Bronchial epithelial cell (primary cell): ENCODE measurements around the gene TRIM39. TPM values are rescaled to one million over a fixed set of nuclear protein-coding genes. Genes with fewer than 3 reads are reported as not detected.
"Not testable (repeated sequence)": the region's sequence is repeated elsewhere in the genome, so short reads cannot be mapped to it uniquely, and the experiment has no call there.

Experiments
- DNase-seq: peaks from one replicate; pipeline ENCODE4 v3.0.0-alpha.2; 2010; ENCODE audit warnings: low read depth
- FAIRE-seq: peaks from 2 replicates; lab custom pipeline; 2011; peaks lifted over from hg19 to GRCh38; lab: Jason Lieb, UNC
- H3K27me3 ChIP-seq: 2 replicates; pipeline ENCODE4 v1.5.1; 2011; ENCODE audit warnings: low read length; ENCODE audit not compliant: control insufficient read depth, insufficient read depth
- H3K36me3 ChIP-seq: 2 replicates; pipeline ENCODE4 v1.5.1; 2011; ENCODE audit warnings: low read length; ENCODE audit not compliant: control insufficient read depth, insufficient read depth
- H3K4me3 ChIP-seq: 2 replicates; pipeline ENCODE4 v1.5.1; 2011; ENCODE audit warnings: mild to moderate bottlenecking, low read depth, low read length, control low read depth
- total RNA-seq: library from RNA; depleted of rRNA; stranded (reverse); fragments of >200 nt; gene quantifications from 2 replicates; pipeline ENCODE4 v1.2.1, GENCODE V29; 2014
- TF ChIP-seq, protein P1 (sequence below): IDR thresholded peaks from 2 replicates; pipeline ENCODE4 v1.5.1; 2011; ENCODE audit warnings: mild to moderate bottlenecking, moderate library complexity, low read length, control low read depth, inconsistent platforms; ENCODE audit not compliant: insufficient read depth, severe bottlenecking

Gene TRIM39
- 8.4 and 11.1 TPM in 2 replicates for total RNA-seq

GRCh38 chr6:30326526-30327231, at the start of gene TRIM39:
TSS of gene TRIM39 (plus strand) at chr6:30326927. CDS start at chr6:30329318, 2,391 bp downstream.
- Histone ChIP-seq H3K36me3 (peaks cover 10% of the 10 kb centered on the region), H3K4me3 (peak within 1 kb of the TSS; percentile 86), H3K27me3 (no peaks in the 10 kb centered on the region)
- peak; percentile 44 for DNase-seq
- TF ChIP-seq, protein P1, sequence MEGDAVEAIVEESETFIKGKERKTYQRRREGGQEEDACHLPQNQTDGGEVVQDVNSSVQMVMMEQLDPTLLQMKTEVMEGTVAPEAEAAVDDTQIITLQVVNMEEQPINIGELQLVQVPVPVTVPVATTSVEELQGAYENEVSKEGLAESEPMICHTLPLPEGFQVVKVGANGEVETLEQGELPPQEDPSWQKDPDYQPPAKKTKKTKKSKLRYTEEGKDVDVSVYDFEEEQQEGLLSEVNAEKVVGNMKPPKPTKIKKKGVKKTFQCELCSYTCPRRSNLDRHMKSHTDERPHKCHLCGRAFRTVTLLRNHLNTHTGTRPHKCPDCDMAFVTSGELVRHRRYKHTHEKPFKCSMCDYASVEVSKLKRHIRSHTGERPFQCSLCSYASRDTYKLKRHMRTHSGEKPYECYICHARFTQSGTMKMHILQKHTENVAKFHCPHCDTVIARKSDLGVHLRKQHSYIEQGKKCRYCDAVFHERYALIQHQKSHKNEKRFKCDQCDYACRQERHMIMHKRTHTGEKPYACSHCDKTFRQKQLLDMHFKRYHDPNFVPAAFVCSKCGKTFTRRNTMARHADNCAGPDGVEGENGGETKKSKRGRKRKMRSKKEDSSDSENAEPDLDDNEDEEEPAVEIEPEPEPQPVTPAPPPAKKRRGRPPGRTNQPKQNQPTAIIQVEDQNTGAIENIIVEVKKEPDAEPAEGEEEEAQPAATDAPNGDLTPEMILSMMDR = no peak
- FAIRE-seq = no peak

- DNase-seq, H3K4me3 ChIP-seq, H3K36me3 ChIP-seq, FAIRE-seq, H3K27me3 ChIP-seq: not testable (repeated sequence)
These were observed 45.7 kb upstream of the TRIM39 start for GRCh38 chr6:30280988-30281387.

GRCh38 chr6:30282522-30282921, 44.2 kb upstream of the TRIM39 start:
- no peak overlapping the region for H3K4me3 ChIP-seq
- TF ChIP-seq, protein P1 = no peak
- no peaks in the 10 kb centered on the region for H3K36me3 ChIP-seq
- FAIRE-seq (no peak), DNase-seq (no peak)
- no peaks in the 10 kb centered on the region for H3K27me3 ChIP-seq

DNA sequence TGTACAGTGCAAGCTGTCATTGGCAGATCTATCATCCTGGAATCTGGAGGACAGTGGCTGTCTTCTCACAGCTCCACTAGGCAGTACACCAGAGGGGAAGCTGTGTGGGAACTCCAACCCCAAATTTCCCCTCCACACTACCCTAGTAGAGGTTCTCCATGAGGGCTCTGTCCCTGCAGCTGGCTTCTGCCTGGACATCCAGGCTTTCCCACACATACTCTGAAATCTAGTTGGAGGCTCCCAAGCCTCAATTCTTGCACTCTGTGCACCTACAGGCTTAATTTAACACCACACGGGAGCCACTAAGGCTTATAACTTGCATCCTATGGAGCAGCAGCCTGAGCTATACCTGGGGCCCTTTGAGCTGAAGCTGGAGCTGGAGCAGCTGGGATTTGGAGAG, 43.0 kb upstream of the TRIM39 start:
- FAIRE-seq (no peak), DNase-seq (no peak)
- H3K27me3 ChIP-seq = no peaks in the 10 kb centered on the region
- H3K4me3 ChIP-seq = no peak overlapping the region
- H3K36me3 ChIP-seq = no peaks in the 10 kb centered on the region
- TF ChIP-seq, protein P1 = no peak

GRCh38 chr6:30287139-30287538, 39.6 kb upstream of the TRIM39 start:
- Histone ChIP-seq H3K27me3 (no peaks in the 10 kb centered on the region), H3K4me3 (no peak overlapping the region), H3K36me3 (peaks cover 3% of the 10 kb centered on the region)
- DNase-seq (no peak), FAIRE-seq (no peak)
- TF ChIP-seq, protein P1 = no peak

- Histone ChIP-seq H3K36me3 (peaks cover 16% of the 10 kb centered on the region), H3K27me3 (no peaks in the 10 kb centered on the region), H3K4me3 (no peak overlapping the region)
- no peak for DNase-seq
- TF ChIP-seq, protein P1 = no peak
- no peak for FAIRE-seq
These were observed 30.9 kb upstream of the TRIM39 start for GRCh38 chr6:30295837-30296236.
